NCI-H524 treated with DMSO at 0.1 percent for 48 hours (cell line): ENCODE data around the gene IL17C.
"Not testable (repeated sequence)": the region's sequence is repeated elsewhere in the genome, so short reads cannot be mapped to it uniquely, and the experiment has no call there.

Experiments
- DNase-seq: peaks from one replicate; lab custom pipeline; 2025; lab: John Stamatoyannopoulos, UW

Gene IL17C

GRCh38 chr16:88638323-88639230, at the start of gene IL17C:
IL17C (plus strand) TSS chr16:88638572; CDS start chr16:88638642, 70 bp downstream.
- no peak for DNase-seq

- DNase-seq = no peak
Observed at GRCh38 chr16:88588754-88589153, 49.6 kb upstream of the IL17C start.

- DNase-seq = no peak
Observed at GRCh38 chr16:88589441-88589840, 48.9 kb upstream of the IL17C start.

GRCh38 chr16:88591577-88592021, 46.8 kb upstream of the IL17C start:
- no peak for DNase-seq

GRCh38 chr16:88593061-88593460, 45.3 kb upstream of the IL17C start:
- DNase-seq = no peak

- DNase-seq = no peak
Observed at GRCh38 chr16:88593489-88593888, 44.9 kb upstream of the IL17C start.

GRCh38 chr16:88593910-88594309, 44.5 kb upstream of the IL17C start:
- DNase-seq = no peak

GRCh38 chr16:88595101-88595500, 43.3 kb upstream of the IL17C start:
- no peak for DNase-seq

GRCh38 chr16:88595921-88596320, 42.5 kb upstream of the IL17C start:
- no peak for DNase-seq

GRCh38 chr16:88596483-88596882, 41.9 kb upstream of the IL17C start:
- no peak for DNase-seq

GRCh38 chr16:88597856-88598491, 40.4 kb upstream of the IL17C start:
- DNase-seq = no peak

- no peak for DNase-seq
Observed at GRCh38 chr16:88599092-88599733, 39.2 kb upstream of the IL17C start.

- no peak for DNase-seq
Observed at GRCh38 chr16:88599825-88600538, 38.4 kb upstream of the IL17C start.

GRCh38 chr16:88600539-88600896, 37.9 kb upstream of the IL17C start:
- no peak for DNase-seq

GRCh38 chr16:88601313-88602036, 36.9 kb upstream of the IL17C start:
- DNase-seq = no peak

GRCh38 chr16:88602091-88602490, 36.3 kb upstream of the IL17C start:
- DNase-seq = no peak

- no peak for DNase-seq
Observed at GRCh38 chr16:88605186-88606147, 32.9 kb upstream of the IL17C start.

GRCh38 chr16:88606148-88606757, 32.1 kb upstream of the IL17C start:
- DNase-seq = no peak

GRCh38 chr16:88608076-88608475, 30.3 kb upstream of the IL17C start:
- DNase-seq = no peak

- DNase-seq = not testable (repeated sequence)
Observed at GRCh38 chr16:88609426-88609825, 28.9 kb upstream of the IL17C start.
